ENCODE results near the gene ATF7IP2. TPM values are rescaled to one million over a fixed set of nuclear protein-coding genes. Genes with fewer than 3 reads are reported as not detected.
"Not testable (repeated sequence)": the region's sequence is repeated elsewhere in the genome, so short reads cannot be mapped to it uniquely, and the experiment has no call there.

Gene ATF7IP2
- total RNA-seq, 1 donor from 2014 or later = 4.8 TPM

- peaks cover 12% of the 10 kb centered on the region for H3K9me3 Mint-ChIP-seq (ENCODE audit: low read depth)
- H3K27ac Mint-ChIP-seq (ENCODE audit: unreplicated experiment) = no peak overlapping the region
- no peak overlapping the region for H3K4me3 Mint-ChIP-seq (ENCODE audit: unreplicated experiment)
- no peak for DNase-seq (ENCODE audit: low spot score)
- TF ChIP-seq CTCF (IDR thresholded peaks at IDR 0.05) = no peak
- H3K36me3 Mint-ChIP-seq (ENCODE audit: low read depth) = peaks cover 7% of the 10 kb centered on the region
- no peaks in the 10 kb centered on the region for H3K4me1 Mint-ChIP-seq (ENCODE audit: low read depth)
- no peaks in the 10 kb centered on the region for H3K27me3 Mint-ChIP-seq (ENCODE audit: low read depth)
Observed at GRCh38 chr16:10402975-10403374, 17.1 kb downstream of the ATF7IP2 start.

- Mint-ChIP-seq H3K27me3 (ENCODE audit: low read depth) (no peaks in the 10 kb centered on the region), H3K36me3 (ENCODE audit: low read depth) (peaks cover 26% of the 10 kb centered on the region), H3K27ac (ENCODE audit: unreplicated experiment) (no peak overlapping the region), H3K4me1 (ENCODE audit: low read depth) (no peaks in the 10 kb centered on the region), H3K9me3 (ENCODE audit: low read depth) (peaks cover 35% of the 10 kb centered on the region), H3K4me3 (ENCODE audit: unreplicated experiment) (no peak overlapping the region)
- DNase-seq (ENCODE audit: low spot score) = no peak
- no peak for TF ChIP-seq CTCF (IDR thresholded peaks at IDR 0.05)
Observed at GRCh38 chr16:10405386-10405939, 19.6 kb downstream of the ATF7IP2 start.

- Mint-ChIP-seq H3K27me3 (ENCODE audit: low read depth) (no peaks in the 10 kb centered on the region), H3K4me1 (ENCODE audit: low read depth) (no peaks in the 10 kb centered on the region), H3K9me3 (ENCODE audit: low read depth) (peaks cover 61% of the 10 kb centered on the region), H3K36me3 (ENCODE audit: low read depth) (peaks cover 26% of the 10 kb centered on the region), H3K27ac (ENCODE audit: unreplicated experiment) (no peak overlapping the region), H3K4me3 (ENCODE audit: unreplicated experiment) (no peak overlapping the region)
- DNase-seq (ENCODE audit: low spot score) = no peak
- no peak for TF ChIP-seq CTCF (IDR thresholded peaks at IDR 0.05)
Observed at GRCh38 chr16:10408824-10409381, 23.0 kb downstream of the ATF7IP2 start.

GRCh38 chr16:10409713-10410112 lies 23.9 kb downstream of the ATF7IP2 start:
- DNase-seq (ENCODE audit: low spot score); H3K27me3 Mint-ChIP-seq (ENCODE audit: low read depth); H3K27ac Mint-ChIP-seq (ENCODE audit: unreplicated experiment); H3K4me3 Mint-ChIP-seq (ENCODE audit: unreplicated experiment); H3K4me1 Mint-ChIP-seq (ENCODE audit: low read depth): not testable (repeated sequence)
- peaks cover 31% of the 10 kb centered on the region for H3K36me3 Mint-ChIP-seq (ENCODE audit: low read depth)
- peaks cover 68% of the 10 kb centered on the region for H3K9me3 Mint-ChIP-seq (ENCODE audit: low read depth)

GRCh38 chr16:10410469-10410868 lies 24.6 kb downstream of the ATF7IP2 start:
- Mint-ChIP-seq H3K27me3 (ENCODE audit: low read depth) (no peaks in the 10 kb centered on the region), H3K27ac (ENCODE audit: unreplicated experiment) (no peak overlapping the region), H3K4me1 (ENCODE audit: low read depth) (no peaks in the 10 kb centered on the region), H3K36me3 (ENCODE audit: low read depth) (peaks cover 37% of the 10 kb centered on the region), H3K4me3 (ENCODE audit: unreplicated experiment) (no peak overlapping the region), H3K9me3 (ENCODE audit: low read depth) (peaks cover 75% of the 10 kb centered on the region)
- DNase-seq (ENCODE audit: low spot score) = no peak
- no peak for TF ChIP-seq CTCF (IDR thresholded peaks at IDR 0.05)
